Tibial nerve (tissue), 4 donors: Measurements from ENCODE around the gene C12orf75.

ENCODE experiments used
- CTCF ChIP-seq, 5 experiments: fragments of 200-600 bp in 3 of 5; fragments of 450-650 bp in 2 of 5; sonication (generic) in 3 of 5; IDR thresholded peaks; one replicate each; pipeline ENCODE4 v1.5.1; 2016 to 2019; ENCODE audit warnings: antibody characterized with exemption in 5 of 5, mild to moderate bottlenecking in 3 of 5, moderate library complexity in 2 of 5
- EP300 ChIP-seq, 2 donors: sonication (generic); formaldehyde crosslinking; IDR thresholded peaks; one replicate each; pipeline ENCODE4 v1.6.1; 2017; ENCODE audit warnings: antibody characterized with exemption in 2 of 2, mild to moderate bottlenecking in 1 of 2

- TF ChIP-seq CTCF (IDR thresholded peaks at IDR 0.05) (no peak), EP300 (IDR thresholded peaks at IDR 0.05) (no peak)
These were observed 28.3 kb downstream of the C12orf75 start for GRCh38 chr12:105358789-105359188.
